Effector CD8-positive, alpha-beta T cell (primary cell): ENCODE results near the gene GPX4.

Experiments
- DNase-seq: peaks from one replicate; lab custom pipeline; 2025; lab: John Stamatoyannopoulos, UW

The GPX4 gene

DNA sequence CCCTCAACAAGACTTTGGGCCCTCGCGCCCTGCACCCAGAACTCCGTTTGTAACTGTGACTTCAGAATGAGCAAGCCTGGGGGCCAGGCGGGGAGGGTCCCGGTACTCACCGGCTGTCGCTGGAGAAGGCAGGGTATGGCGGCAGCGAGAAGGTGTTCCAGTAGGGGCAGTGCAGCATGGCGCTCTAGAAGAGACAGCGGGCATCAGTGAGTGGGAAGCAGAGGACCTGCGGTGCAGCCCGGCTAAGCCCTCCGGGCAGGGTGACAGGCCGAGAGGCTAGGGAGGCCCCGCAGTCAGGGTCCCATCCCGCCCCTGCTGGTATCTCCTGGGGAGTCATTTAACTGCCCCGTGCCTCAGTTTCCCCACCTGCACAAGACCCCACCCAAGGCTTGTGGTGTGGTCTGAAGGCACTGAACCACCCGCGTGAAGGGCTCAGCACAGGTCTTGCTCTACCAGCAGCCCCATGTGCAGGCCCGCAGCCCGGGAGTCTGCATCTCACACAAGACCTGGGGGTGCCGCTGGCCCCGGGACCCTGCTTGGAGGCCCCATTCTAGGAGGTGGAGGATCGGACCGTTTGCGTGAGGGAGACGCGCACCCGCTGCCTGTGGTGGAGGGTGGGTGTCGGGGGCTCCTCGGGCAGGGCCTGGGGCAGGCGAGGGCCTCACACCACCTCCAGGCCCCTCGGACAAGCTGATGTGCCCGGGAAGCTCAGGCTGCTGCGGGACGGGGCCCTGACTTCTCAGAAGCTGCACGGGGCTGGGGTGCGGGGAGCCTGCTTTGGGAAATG is 45.7 kb downstream of the GPX4 start:
- DNase-seq = no peak

DNA sequence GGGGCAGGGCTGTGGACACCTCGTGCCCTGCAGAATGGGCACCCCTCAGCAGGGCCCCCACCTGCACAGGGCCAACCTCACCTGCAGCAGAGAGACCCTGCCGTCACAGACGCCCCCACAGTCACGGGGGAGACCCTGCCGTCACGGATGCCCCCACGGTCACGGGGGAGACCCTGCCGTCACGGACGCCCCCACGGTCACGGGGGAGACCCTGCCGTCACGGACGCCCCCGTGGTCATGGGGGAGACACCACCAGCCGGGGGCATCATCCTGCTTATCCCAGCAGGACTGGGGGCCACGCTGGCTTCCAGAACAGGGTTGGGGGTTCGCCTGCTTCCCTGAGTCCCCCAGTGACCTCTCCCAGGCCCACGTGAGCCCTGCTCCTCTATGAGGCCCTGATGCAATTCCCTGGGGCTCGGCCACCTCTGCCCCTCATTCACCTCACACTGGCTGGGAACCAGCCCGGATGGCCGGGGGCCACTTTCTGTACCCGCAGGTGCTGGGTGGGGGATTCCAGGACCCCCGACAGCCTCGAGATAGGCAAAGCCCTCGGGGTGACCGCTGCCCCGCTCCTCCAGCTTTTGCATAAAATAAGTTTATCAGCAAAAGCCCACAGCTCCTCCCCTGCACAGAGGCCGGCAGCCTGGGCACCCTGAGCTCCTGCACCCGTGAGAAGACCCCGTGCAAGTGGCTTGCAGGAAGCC is 46.7 kb downstream of the GPX4 start:
- DNase-seq = no peak

DNA sequence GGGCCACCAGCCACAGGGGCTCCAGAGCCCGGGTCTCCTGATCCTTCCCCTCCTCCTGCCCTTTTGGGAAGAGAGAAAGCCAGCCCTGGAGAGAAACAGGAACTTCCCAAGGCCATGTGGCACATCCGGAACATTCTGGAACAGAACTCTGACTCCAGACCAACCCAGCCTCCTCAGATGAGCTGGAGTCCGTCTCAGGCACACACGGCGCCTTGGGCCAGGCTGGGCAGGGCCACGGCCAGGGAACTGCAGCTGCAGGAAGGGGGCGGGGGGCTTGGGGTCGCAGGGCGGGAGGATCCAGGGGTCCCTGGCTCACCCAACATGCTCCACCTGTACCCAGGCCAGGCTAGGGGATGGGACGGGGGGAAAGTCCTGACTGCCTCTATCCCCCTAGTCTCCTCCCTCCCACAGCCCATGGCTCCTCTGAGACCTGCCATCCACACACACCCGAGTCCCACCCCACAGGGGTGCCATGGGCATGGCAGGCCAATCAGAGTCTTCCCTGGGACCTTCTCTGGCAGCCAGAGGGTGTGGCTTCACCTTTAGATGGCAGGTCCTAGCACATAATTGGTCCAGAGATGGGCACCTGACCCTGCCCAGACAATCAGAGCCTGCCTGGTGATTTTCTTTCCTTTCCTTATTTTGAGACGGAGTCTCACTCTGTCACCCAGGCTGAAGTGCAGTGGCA is 47.4 kb downstream of the GPX4 start:
- DNase-seq = no peak

DNA sequence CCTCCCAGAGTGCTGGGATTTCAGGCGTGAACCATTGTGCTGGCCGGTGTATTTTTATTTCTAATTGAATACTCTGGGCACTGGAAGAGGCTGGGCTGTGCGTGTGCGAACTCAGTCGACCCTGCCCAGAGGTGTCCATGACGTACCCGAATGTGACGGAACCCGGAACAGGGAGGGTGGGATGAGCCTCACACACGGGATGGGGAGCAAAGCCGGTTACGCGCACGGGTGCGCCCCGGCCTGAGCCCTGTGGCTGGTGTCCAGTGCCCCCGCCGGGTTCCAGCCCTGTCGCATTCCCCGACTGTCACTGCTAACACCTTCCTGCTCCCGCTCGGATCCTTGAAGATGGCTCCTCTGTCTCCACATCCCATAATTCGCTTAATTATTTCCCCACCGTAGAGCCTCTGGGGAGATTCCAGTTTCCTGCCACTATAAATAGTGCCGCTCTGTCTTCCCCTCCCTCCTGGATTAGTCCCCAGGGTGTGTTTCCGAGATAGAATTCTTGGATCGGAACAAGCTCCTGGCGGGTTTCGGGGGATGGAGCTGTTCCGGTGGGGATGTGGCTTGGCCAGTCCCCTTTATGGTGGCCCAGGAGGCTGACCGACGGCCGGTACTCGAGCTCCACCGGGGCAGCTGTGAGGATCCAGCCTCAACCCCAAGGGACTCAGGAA is 48.3 kb downstream of the GPX4 start:
- DNase-seq = no peak

DNA sequence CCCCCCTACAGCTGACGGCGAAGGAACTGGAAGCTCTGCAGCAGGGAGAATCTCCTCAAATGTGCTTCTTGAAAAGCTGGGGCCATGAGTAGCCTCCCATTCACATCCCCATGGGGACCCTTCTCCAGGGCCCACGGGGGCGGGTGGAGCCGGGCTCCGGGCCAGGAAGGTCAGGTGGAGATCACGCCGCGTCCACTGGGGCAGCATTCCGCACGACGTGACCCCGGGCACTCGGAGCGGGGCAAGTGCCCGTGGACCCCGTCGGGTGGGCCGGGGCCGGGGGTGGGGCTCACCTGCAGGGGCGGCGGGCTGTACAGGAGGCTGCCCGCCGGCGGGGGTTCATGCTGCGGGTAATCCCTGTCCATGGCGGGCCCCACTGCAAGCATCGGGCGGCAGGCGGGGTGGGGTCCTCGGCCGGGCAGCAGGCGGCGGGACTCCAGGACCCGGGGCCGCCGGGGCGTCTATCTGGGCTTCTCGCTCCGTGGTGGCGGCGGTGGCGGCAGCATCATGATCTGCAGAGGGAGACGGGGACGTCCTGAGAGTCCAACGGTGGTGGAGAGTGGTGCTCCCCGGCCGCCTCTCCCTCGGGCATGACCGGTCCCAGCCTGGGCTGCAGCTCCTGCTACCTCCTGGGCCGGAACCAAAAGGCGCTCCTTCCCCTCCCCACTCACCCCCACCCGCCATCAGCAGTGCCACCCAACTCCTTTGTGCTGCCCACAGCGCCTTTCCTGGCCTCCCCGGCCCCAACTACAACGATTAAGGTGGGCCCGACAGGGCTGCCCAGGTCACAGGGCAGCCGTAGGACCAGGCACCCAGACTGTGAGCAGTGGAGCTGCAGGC is 50.3 kb downstream of the GPX4 start:
- no peak for DNase-seq

DNA sequence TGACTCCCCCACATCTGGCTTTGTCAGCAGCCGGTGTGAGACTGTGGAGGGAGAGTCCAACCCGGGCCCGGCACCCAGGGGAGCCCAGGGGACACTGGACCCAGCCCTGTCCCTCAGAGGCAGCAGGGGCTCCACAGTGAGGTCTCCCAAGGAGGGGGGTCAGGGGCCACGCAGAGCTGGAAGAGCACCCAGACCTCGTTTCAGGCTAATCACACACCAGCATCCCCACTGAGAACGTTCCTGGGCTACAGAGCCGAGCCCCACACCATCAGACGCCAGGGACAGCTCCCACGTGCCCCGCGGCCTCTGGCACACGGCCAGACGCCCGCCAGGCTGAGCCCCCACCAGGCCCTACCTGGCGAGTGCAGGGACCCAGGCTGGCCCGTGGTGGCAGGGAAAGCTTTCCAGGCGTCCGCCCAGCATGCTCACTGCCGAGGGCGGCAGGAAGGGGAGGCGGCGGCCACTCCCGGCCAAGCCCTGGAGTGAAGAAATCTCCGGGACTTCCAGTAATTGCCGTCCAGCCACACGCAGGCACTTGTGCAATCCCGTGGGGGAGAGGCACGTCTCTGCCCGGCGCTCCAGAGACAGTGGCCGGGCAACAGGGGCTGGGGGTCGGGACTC is 51.0 kb downstream of the GPX4 start:
- no peak for DNase-seq

DNA sequence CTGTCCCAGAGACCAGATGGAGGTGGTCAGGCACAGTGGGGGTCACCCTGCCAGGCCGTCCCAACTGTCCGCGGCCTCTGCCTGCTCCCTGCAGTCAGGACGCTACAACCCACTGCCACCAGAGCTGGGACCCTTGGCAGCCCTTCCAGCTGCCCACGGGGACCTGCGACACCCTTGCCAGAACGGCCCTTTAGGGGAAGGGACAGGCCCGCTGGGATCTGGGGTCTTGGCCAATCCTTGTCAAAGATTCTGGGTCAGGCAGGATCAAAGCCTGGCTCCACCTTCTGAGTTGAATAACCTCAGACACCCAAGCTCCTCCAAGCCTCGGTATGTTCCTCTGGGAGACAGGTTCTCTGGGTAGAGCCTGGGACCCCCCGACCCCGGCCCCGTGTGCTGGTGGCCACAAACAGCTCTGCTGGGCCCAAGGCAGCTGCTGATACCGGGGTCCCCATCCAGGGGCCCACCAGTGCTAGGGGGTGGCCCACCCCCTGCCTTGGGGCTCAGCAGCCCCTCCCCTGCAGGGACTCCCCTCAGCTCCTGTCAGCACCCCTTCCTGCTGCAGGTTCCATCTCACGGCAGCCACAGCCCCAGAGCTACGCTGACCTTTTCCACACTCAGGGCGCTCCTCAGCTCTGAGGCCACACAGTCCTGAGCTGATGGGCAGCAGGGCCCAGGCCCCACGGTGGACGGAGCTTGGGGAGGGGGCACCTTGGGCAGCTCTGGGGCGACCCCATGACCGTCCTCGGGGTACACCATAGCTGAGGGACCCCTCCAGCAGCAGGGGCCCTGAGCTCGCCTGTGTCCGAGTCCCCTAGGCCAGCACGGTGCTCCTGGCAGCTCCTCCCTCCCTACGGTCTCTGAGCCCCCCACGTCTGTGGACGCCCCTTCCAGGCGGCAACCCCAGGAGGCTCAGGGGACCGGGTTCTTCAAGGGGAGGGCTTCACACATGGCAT is 51.8 kb downstream of the GPX4 start:
- DNase-seq = no peak
